K562 treated with DMSO at 1 percent for 48 hours (cell line): ENCODE data around the gene ZNF285. TPM values are rescaled to one million over a fixed set of nuclear protein-coding genes. Genes with fewer than 3 reads are reported as not detected.

Source experiments
- total RNA-seq: library from RNA; unstranded; fragments of 300-600 nt; gene quantifications from 2 replicates; pipeline ENCODE4 v1.2.3, GENCODE V29; 2022; ENCODE audit warnings: low replicate concordance; ENCODE audit errors: extremely low read depth

Gene ZNF285
- total RNA-seq, result not detected in 2 replicates

GRCh38 chr19:44401139-44402115, at the start of gene ZNF285:
Gene ZNF285, minus strand, starts transcription at chr19:44401608. Its CDS starts 4,395 bp downstream, at chr19:44397213.

DNA sequence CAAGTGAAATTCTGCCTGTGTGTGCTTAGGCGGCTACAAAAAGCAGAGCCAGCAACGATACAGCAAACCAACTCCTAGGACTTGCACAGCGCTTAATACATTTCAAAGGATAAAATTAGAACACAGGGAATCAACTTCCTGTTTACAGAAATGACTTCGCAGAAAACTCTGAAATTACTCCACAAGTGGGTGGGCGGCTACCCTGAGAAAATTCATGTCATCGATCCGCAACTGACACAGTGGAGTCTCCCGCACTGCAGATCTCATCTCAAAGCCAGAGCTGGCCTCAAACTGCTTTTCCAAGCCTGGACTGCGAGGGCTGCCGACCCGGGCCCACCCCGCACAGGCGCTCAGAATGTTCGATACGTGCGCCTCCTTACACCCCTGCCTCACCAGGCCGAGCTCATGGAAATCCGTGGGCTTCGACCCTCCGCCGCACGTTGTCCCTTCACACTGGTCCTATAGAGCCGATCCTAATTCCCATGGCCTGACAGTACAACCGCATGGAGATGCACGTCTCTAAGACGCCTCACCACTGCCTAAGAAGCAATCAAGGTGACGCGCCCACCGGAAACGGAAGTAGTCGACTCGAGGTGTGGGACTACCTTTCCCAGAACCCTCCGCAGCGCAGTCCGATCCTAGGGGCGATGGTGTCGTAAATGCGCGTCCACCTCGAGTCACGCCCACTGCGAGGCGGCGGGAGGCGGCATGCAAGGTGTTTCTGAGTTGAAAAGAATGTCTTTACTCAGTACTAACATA, 46.7 kb upstream of the ZNF285 start, which contains the start of gene ZNF229:
Gene ZNF229 (minus strand): TSS at position 557 of the 759 bp plus-strand sequence. CDS start 5,625 bp downstream, outside the sequence.

DNA sequence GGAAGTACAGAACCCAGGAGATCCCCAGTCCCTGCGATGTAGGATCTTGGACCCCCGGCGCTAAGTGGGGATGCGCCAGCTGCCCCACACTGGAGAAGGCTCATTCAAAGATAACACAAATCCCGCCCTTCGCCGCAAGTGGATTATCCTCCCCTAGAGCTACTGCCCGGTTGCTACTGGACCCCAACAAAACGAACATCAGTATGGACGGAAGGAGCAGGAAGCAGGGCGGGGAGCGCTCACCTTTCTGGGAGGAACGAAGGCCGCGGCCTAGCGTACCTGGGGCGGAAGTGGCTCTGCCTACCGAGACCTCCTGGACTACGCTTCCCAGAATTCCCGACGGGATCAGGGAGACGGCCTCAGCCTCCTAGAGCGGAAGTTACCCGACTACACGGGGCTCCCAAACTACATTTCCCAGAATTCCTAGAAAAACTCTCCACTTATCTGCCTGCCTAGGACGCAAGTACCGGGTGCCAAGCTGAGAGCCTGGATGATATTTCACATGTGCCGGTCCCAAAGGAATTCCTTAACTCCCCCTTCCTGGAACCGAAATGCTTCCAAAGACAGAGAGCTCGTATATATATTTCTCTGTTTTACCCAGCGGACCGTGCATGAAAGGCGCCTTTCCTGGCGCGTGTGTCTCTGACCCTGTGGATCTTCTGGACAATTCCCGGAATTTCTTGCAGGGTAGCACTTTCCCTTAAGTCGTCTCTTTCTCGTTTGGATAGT, 44.9 kb downstream of the ZNF285 start, which contains the start of gene ZNF112:
Gene ZNF112 (minus strand): TSS at position 298 of the 729 bp plus-strand sequence. CDS start 16,141 bp downstream, outside the sequence.

Other genes with a start within 250 kb of the ZNF285 start
- gene ZNF226, start 236.5 kb downstream of the ZNF285 start, total RNA-seq, result not detected in 2 replicates
- not detected in 2 replicates for gene ZNF227, start 189.1 kb downstream of the ZNF285 start, total RNA-seq
- gene ZNF233, start 141.7 kb downstream of the ZNF285 start, total RNA-seq, result not detected in 2 replicates
- not detected in 2 replicates for gene ZNF235, start 96.6 kb downstream of the ZNF285 start, total RNA-seq
- not detected in 2 replicates for gene ZNF112, start 44.9 kb downstream of the ZNF285 start, total RNA-seq
- gene ZNF229, start 46.9 kb upstream of the ZNF285 start, total RNA-seq, result not detected in 2 replicates
- not detected in 2 replicates for gene ZNF180, start 98.9 kb upstream of the ZNF285 start, total RNA-seq
- not detected in 2 replicates for gene CEACAM20, start 128.1 kb upstream of the ZNF285 start, total RNA-seq
- not detected in 2 replicates for gene IGSF23, start 212.0 kb upstream of the ZNF285 start, total RNA-seq
- gene PVR, start 242.3 kb upstream of the ZNF285 start, total RNA-seq, result not detected in 2 replicates